HepG2 (cell line): Measurements from ENCODE around the gene TOMM6. TPM values are rescaled to one million over a fixed set of nuclear protein-coding genes. Genes with fewer than 3 reads are reported as not detected.

Experiments used
- ATAC-seq: fragments of 200-7000 bp; cut with Tn5 transposase; 3 replicates; pipeline ENCODE4 v1.9.1; 2020; ENCODE audit warnings: mild to moderate bottlenecking, moderate library complexity
- BruUV-seq: library from RNA; stranded (reverse); fragments of 400-500 nt; replicated peaks from 2 replicates; lab custom pipeline; 2021; lab: Mats Ljungman, UMichigan
- CTCF ChIA-PET: fragments of 300-600 bp; formaldehyde crosslinking; extraction: SDS; loops from one replicate; lab custom pipeline; 2021; ENCODE audit warnings: low total read pairs, inconsistent platforms, low intra/inter-chr PET ratio; lab: Yijun Ruan, JAX
- POLR2A ChIA-PET: fragments of 350-600 bp; sonication (Branson Sonifier 250); formaldehyde crosslinking; loops from one replicate; lab custom pipeline; 2020; ENCODE audit warnings: antibody characterized with exemption, inconsistent platforms; lab: Yijun Ruan, JAX
- DNase-seq: peaks from one replicate; pipeline ENCODE4 v3.0.0-alpha.2; 2015; ENCODE audit warnings: low spot score
- FAIRE-seq: peaks from 3 replicates; lab custom pipeline; 2011; peaks lifted over from hg19 to GRCh38; lab: Jason Lieb, UNC
- H2AFZ ChIP-seq: one replicate; pipeline ENCODE4 v1.6.1; 2011; ENCODE audit warnings: low read length, inconsistent platforms
- H3K27ac ChIP-seq: fragments of 300-600 bp; 3 replicates; pipeline ENCODE4 v1.8.0; 2011; ENCODE audit warnings: mixed run types, mild to moderate bottlenecking, mixed read lengths, low read length, inconsistent platforms; ENCODE audit not compliant: insufficient read depth; ENCODE audit errors: extremely low read length
- H3K27me3 ChIP-seq, 2 experiments: fragments of 200-600 bp in 1 of 2; 2 replicates in 1 of 2; 3 replicates in 1 of 2; pipeline versions ENCODE4 v1.6.0 to v1.8.0; 2011; ENCODE audit warnings: low read length in 2 of 2, mild to moderate bottlenecking in 2 of 2, moderate library complexity in 2 of 2, inconsistent platforms in 1 of 2; ENCODE audit not compliant: insufficient read depth in 2 of 2, control insufficient read depth in 1 of 2
- H3K36me3 ChIP-seq, 2 experiments: fragments of 200-600 bp in 1 of 2; replicated peaks in 1 of 2; 2 replicates in 1 of 2; 3 replicates in 1 of 2; pipeline versions ENCODE4 v1.5.1 to v1.8.0; 2011; ENCODE audit warnings: low read length in 2 of 2, inconsistent platforms in 1 of 2; ENCODE audit not compliant: insufficient read depth in 2 of 2, control insufficient read depth in 1 of 2
- H3K4me1 ChIP-seq: 2 replicates; pipeline ENCODE4 v1.5.1; 2012; ENCODE audit warnings: low read length, inconsistent platforms; ENCODE audit not compliant: insufficient read depth
- H3K4me2 ChIP-seq: 2 replicates; pipeline ENCODE4 v1.6.0; 2011; ENCODE audit warnings: low read depth, low read length, inconsistent platforms
- H3K4me3 ChIP-seq, 3 experiments: fragments of 200-600 bp in 1 of 3; sonication (generic), shearing (Covaris generic) in 1 of 3; replicated peaks in 1 of 3; 2 replicates each; pipeline ENCODE4 v1.5.1; 2011 to 2016; ENCODE audit warnings: low read length in 3 of 3, inconsistent platforms in 2 of 3, low read depth in 2 of 3, mild to moderate bottlenecking in 2 of 3, control low read depth in 1 of 3, mixed read lengths in 1 of 3; ENCODE audit not compliant: insufficient read depth in 1 of 3
- H3K79me2 ChIP-seq: one replicate; pipeline ENCODE4 v1.6.1; 2011; ENCODE audit warnings: low read length, inconsistent platforms; ENCODE audit not compliant: insufficient read depth
- H3K9ac ChIP-seq: 2 replicates; pipeline ENCODE4 v1.6.0; 2011; ENCODE audit warnings: mild to moderate bottlenecking, low read depth, low read length, inconsistent platforms; ENCODE audit not compliant: insufficient read depth
- H3K9me3 ChIP-seq: 2 replicates; pipeline ENCODE4 v1.5.1; 2012; ENCODE audit warnings: mild to moderate bottlenecking, low read length
- H4K20me1 ChIP-seq: 2 replicates; pipeline ENCODE4 v1.6.0; 2011; ENCODE audit warnings: inconsistent platforms, mild to moderate bottlenecking, low read length, moderate library complexity; ENCODE audit not compliant: insufficient read depth
- ARHGAP35 ChIP-seq: sonication (generic); formaldehyde crosslinking; IDR thresholded peaks from 2 replicates; pipeline ENCODE4 v1.9.0; 2022; ENCODE audit warnings: mild to moderate bottlenecking, inconsistent platforms, moderate library complexity, missing genetic modification reagents, borderline replicate concordance
- ARNT ChIP-seq: fragments of 450-650 bp; IDR thresholded peaks from 2 replicates; pipeline ENCODE4 v1.6.1; 2017
- ATF7 ChIP-seq, 2 experiments: fragments of 450-650 bp in 1 of 2; sonication (generic) in 1 of 2; formaldehyde crosslinking in 1 of 2; IDR thresholded peaks; 2 replicates each; pipeline versions ENCODE4 v1.4.0 to v1.6.1; 2016 to 2020; ENCODE audit warnings: antibody characterized with exemption in 1 of 2, mild to moderate bottlenecking in 1 of 2, missing genetic modification reagents in 1 of 2
- BRD4 ChIP-seq: sonication (generic); formaldehyde crosslinking; IDR thresholded peaks from 2 replicates; pipeline ENCODE4 v1.4.0; 2020; ENCODE audit warnings: missing genetic modification reagents
- CEBPB ChIP-seq: IDR thresholded peaks from 2 replicates; pipeline ENCODE4 v1.6.1; 2011; ENCODE audit warnings: low read depth, low read length, improper control_type of control experiment, borderline replicate concordance
- CENPX ChIP-seq: sonication (generic); formaldehyde crosslinking; IDR thresholded peaks from 2 replicates; pipeline ENCODE4 v1.9.0; 2021; ENCODE audit warnings: mild to moderate bottlenecking, missing genetic modification reagents, moderate library complexity
- CREB1 ChIP-seq, 2 experiments: fragments of 450-650 bp in 1 of 2; IDR thresholded peaks; 2 replicates each; pipeline ENCODE4 v1.6.1; 2016 to 2017; ENCODE audit warnings: control low read depth in 1 of 2, mild to moderate bottlenecking in 1 of 2, missing compliant biosample characterization in 1 of 2, missing genetic modification characterization in 1 of 2
- DMAP1 ChIP-seq: IDR thresholded peaks from 2 replicates; pipeline ENCODE4 v1.6.1; 2016
- HOMEZ ChIP-seq: IDR thresholded peaks from 2 replicates; pipeline ENCODE4 v1.6.1; 2016; ENCODE audit warnings: low read depth
- MEF2D ChIP-seq: sonication (generic); formaldehyde crosslinking; IDR thresholded peaks from 2 replicates; pipeline ENCODE4 v1.5.1; 2020; ENCODE audit warnings: mild to moderate bottlenecking, missing genetic modification reagents
- MLLT10 ChIP-seq: sonication (generic); formaldehyde crosslinking; IDR thresholded peaks from 2 replicates; pipeline ENCODE4 v1.4.0; 2020; ENCODE audit warnings: missing genetic modification reagents
- MZF1 ChIP-seq: sonication (generic); formaldehyde crosslinking; IDR thresholded peaks from 2 replicates; pipeline ENCODE4 v1.8.1; 2023; ENCODE audit warnings: mild to moderate bottlenecking, missing genetic modification reagents, borderline replicate concordance
- NAIF1 ChIP-seq: sonication (generic); formaldehyde crosslinking; IDR thresholded peaks from 2 replicates; pipeline ENCODE4 v1.5.0; 2020; ENCODE audit warnings: mild to moderate bottlenecking, missing genetic modification reagents, borderline replicate concordance
- PHF20 ChIP-seq: sonication (generic); formaldehyde crosslinking; IDR thresholded peaks from 2 replicates; pipeline ENCODE4 v1.5.0; 2020; ENCODE audit warnings: mild to moderate bottlenecking, missing genetic modification reagents
- RXRB ChIP-seq: IDR thresholded peaks from 2 replicates; pipeline ENCODE4 v1.6.1; 2016; ENCODE audit warnings: borderline replicate concordance, missing genetic modification reagents, missing compliant biosample characterization
- YEATS4 ChIP-seq: sonication (generic); formaldehyde crosslinking; IDR thresholded peaks from 2 replicates; pipeline ENCODE4 v1.4.0; 2020; ENCODE audit warnings: missing genetic modification reagents, borderline replicate concordance
- ZBTB44 ChIP-seq: sonication (generic); formaldehyde crosslinking; IDR thresholded peaks from 2 replicates; pipeline ENCODE4 v1.4.0; 2020; ENCODE audit warnings: missing genetic modification reagents
- ZNF263 ChIP-seq: sonication (generic); formaldehyde crosslinking; IDR thresholded peaks from 2 replicates; pipeline ENCODE4 v1.4.0; 2020; ENCODE audit warnings: missing genetic modification reagents
- ZNF317 ChIP-seq: sonication (generic); formaldehyde crosslinking; IDR thresholded peaks from 2 replicates; pipeline ENCODE4 v1.5.0; 2020; ENCODE audit warnings: mild to moderate bottlenecking, missing genetic modification reagents
- ZNF761 ChIP-seq: sonication (generic); formaldehyde crosslinking; conservative IDR thresholded peaks from 2 replicates; pipeline ENCODE4 v1.4.0; 2020; ENCODE audit warnings: mild to moderate bottlenecking, missing genetic modification reagents
- ZNF768 ChIP-seq: sonication (generic); formaldehyde crosslinking; IDR thresholded peaks from 2 replicates; pipeline ENCODE4 v1.4.0; 2020; ENCODE audit warnings: missing genetic modification reagents
- ZUFSP ChIP-seq: sonication (generic); formaldehyde crosslinking; IDR thresholded peaks from 2 replicates; pipeline ENCODE4 v1.9.0; 2021; ENCODE audit warnings: missing genetic modification reagents, mild to moderate bottlenecking, borderline replicate concordance
- WGBS: methylation state at CpG from one replicate; pipeline ENCODE4 v1.1.6; 2017; ENCODE audit warnings: low lambda C conversion rate; 5-methylcytosine and 5-hydroxymethylcytosine counted together
- in situ Hi-C: cut with HindIII; loops from 2 replicates; pipeline ENCODE4 v1.10.0; 2017; ENCODE audit warnings: low pct_unique_long_range_greater_than_20kb; ENCODE audit not compliant: extremely low pct_ligation_motif_present
- intact Hi-C: fragments of 100-400 bp; cut with micrococcal nuclease; formaldehyde crosslinking; loops from one replicate; pipeline ENCODE4 v1.10.0; 2022; ENCODE audit not compliant: unreplicated experiment
- polyA plus RNA-seq, 8 experiments: library from polyadenylated mRNA; depleted of rRNA in 3 of 8; stranded (reverse) in 7 of 8; unstranded in 1 of 8; fragments of >200 nt; fragmentation: Illumina TruSeq in 4 of 8; extraction: Trizol in 4 of 8; gene quantifications; 2 replicates each; pipeline versions ENCODE4 v1.2.1 to v1.2.3, GENCODE V29; 2011 to 2016; ENCODE audit warnings: low read depth in 4 of 8, missing spikeins in 1 of 8, mixed read lengths in 1 of 8; ENCODE audit not compliant: insufficient read depth in 1 of 8
- total RNA-seq, 5 experiments: library from RNA; depleted of rRNA; stranded (reverse); fragments of >200 nt; fragmentation: Illumina TruSeq; extraction: Trizol; gene quantifications; 2 replicates each; pipeline ENCODE4 v1.2.3, GENCODE V29; 2016; ENCODE audit warnings: low read depth in 1 of 5

TOMM6 gene
- total and polyA plus RNA-seq, 2 of the 13 experiments (the other 11 are each of a cell fraction or from before 2014, with no cell fraction given), result 320 to 321 TPM

- ChIA-PET POLR2A (no interaction called here), CTCF (no interaction called here)
- no peak overlapping the region for H3K27ac ChIP-seq
- BruUV-seq, result no TSS peak
- H3K4me2 ChIP-seq, result no peak overlapping the region
- H4K20me1 ChIP-seq, result no peaks in the 10 kb centered on the region
- no peaks in the 10 kb centered on the region for H3K4me1 ChIP-seq
- DNase-seq, result no peak
- in situ Hi-C loops, result no loop called here
- peak; percentile 4 for FAIRE-seq
- WGBS, result over 99% methylated on average over 2 of the region's 2 CpGs
- no peaks in the 10 kb centered on the region for H3K79me2 ChIP-seq
- H3K36me3 ChIP-seq, result no peaks in the 10 kb centered on the region
- H3K9ac ChIP-seq, result no peak overlapping the region
- intact Hi-C loops, result no loop called here
- H3K9me3 ChIP-seq, result no peaks in the 10 kb centered on the region
- H3K4me3 ChIP-seq, result no peak overlapping the region
- no peak overlapping the region for H2AFZ ChIP-seq
- no peak for ATAC-seq
- H3K27me3 ChIP-seq, result no peaks in the 10 kb centered on the region; a peak in 1 of 5 replicates
- TF ChIP-seq ZNF768 (no peak), MEF2D (CRISPR knock-in tag) (no peak), ZNF761 (CRISPR knock-in tag) (no peak), CENPX (CRISPR knock-in tag) (no peak), DMAP1 (CRISPR knock-in tag) (no peak), ATF7 (IDR thresholded peaks at IDR 0.05) (peak; percentile 86), ATF7 (CRISPR knock-in tag; IDR thresholded peaks at IDR 0.05) (no peak), ZNF263 (CRISPR knock-in tag) (peak; percentile 51; the same call in 1 of the 2 replicates), PHF20 (no peak), ARNT (no peak), MLLT10 (CRISPR knock-in tag) (no peak), BRD4 (CRISPR knock-in tag) (no peak), MZF1 (CRISPR knock-in tag) (no peak), YEATS4 (CRISPR knock-in tag) (no peak), ZUFSP (CRISPR knock-in tag) (no peak), RXRB (CRISPR knock-in tag) (no peak), NAIF1 (CRISPR knock-in tag) (no peak), ARHGAP35 (no peak), ZBTB44 (CRISPR knock-in tag) (no peak), HOMEZ (no peak), ZNF317 (CRISPR knock-in tag) (no peak), CEBPB (no peak), CREB1 (IDR thresholded peaks at IDR 0.05) (peak; percentile 61; the same call in 1 of the 2 replicates), CREB1 (CRISPR knock-in tag; IDR thresholded peaks at IDR 0.05) (no peak)
Observed at GRCh38 chr6:41826343-41827022, 39.0 kb downstream of the TOMM6 start.
